Urinary bladder (tissue), 4 donors: Measurements from ENCODE around the gene EEIG1. TPM values are rescaled to one million over a fixed set of nuclear protein-coding genes. Genes with fewer than 3 reads are reported as not detected.

Experiments
- DNase-seq: peaks from one replicate; pipeline ENCODE4 v3.0.0-alpha.2; 2015; ENCODE audit errors: extremely low spot score
- H3K27ac ChIP-seq: one replicate; pipeline ENCODE4 v1.5.1; 2013; ENCODE audit warnings: low read depth, mild to moderate bottlenecking, moderate library complexity
- H3K36me3 ChIP-seq: one replicate; pipeline ENCODE4 v1.6.1; 2013; ENCODE audit warnings: mild to moderate bottlenecking, moderate library complexity; ENCODE audit not compliant: insufficient read depth
- H3K4me1 ChIP-seq: one replicate; pipeline ENCODE4 v1.6.1; 2013; ENCODE audit warnings: mild to moderate bottlenecking, moderate library complexity; ENCODE audit not compliant: insufficient read depth
- H3K4me3 ChIP-seq: one replicate; pipeline ENCODE4 v1.5.1; 2013; ENCODE audit warnings: low read depth, low read length
- WGBS: extraction: QIAGEN DNeasy Blood & Tissue Kit; methylation state at CpG from one replicate; pipeline ENCODE4 v1.1.7; 2013; 5-methylcytosine and 5-hydroxymethylcytosine counted together
- polyA plus RNA-seq: library from polyadenylated mRNA; stranded (reverse); fragments of 200-250 nt; gene quantifications from one replicate; pipeline ENCODE4 v1.2.3, GENCODE V29; 2013
- total RNA-seq: library from RNA; depleted of rRNA; stranded (reverse); fragments of >200 nt; gene quantifications from one replicate; pipeline ENCODE4 v1.2.3, GENCODE V29; 2014
- donor health status: healthy with polysubstance abuse.
- donor health status: healthy.

The EEIG1 gene
- total and polyA plus RNA-seq, 2 donors, result 30.4 to 67.1 TPM

- Histone ChIP-seq H3K4me1 (no peaks in the 10 kb centered on the region), H3K27ac (peak overlapping the region; percentile 44), H3K4me3 (no peak overlapping the region), H3K36me3 (no peaks in the 10 kb centered on the region)
- 48% methylated on average over 8 of the region's 8 CpGs for WGBS
- no peak for DNase-seq
These were observed 14.2 kb downstream of the EEIG1 start for GRCh38 chr9:127966416-127967150.

GRCh38 chr9:127965953-127966352, 14.8 kb downstream of the EEIG1 start:
- no peak overlapping the region for H3K4me3 ChIP-seq
- 28% methylated on average over 6 of the region's 6 CpGs for WGBS

DNA sequence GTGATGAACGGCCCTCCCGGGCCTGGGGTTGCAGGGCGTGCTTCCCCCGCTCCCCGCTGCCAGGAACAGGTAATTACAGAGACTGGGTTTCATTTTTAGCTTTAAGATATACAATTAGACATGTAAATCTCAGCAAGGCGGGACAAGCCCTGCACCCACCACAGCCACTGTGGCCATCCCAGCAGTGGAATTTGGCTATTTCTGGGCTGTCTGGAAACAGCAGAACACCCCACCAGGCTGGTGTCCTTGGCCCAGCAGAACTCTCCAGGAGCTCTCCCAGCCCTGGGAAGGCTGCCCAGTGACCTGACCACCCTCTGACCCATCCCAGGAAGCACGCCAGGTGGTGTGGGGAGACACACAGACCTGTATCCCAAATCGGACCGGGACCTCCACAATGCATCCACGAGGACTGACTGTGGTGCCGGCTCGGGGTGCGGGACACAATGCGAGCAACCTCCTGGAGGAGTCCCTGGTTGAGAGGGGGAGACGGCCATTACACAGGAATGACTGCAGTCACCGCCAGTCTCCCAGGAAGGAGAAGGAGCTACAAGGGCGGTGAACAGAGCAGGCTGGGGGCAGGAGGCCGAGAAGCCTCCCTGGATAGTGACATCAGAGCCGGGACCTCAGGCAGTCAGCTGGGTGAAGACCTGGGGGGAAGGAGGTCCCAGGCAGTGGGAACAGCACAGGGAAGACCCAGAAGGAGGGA, 17.3 kb downstream of the EEIG1 start:
- Histone ChIP-seq H3K4me3 (no peak overlapping the region), H3K4me1 (no peaks in the 10 kb centered on the region), H3K36me3 (no peaks in the 10 kb centered on the region), H3K27ac (peak overlapping the region; percentile 28)
- no peak for DNase-seq
- 39% methylated on average over 19 of the region's 19 CpGs for WGBS

More at GRCh38 chr9:127965953-127966352, 14.8 kb downstream of the EEIG1 start:
- H3K4me1 ChIP-seq, result no peaks in the 10 kb centered on the region
- H3K36me3 ChIP-seq, result no peaks in the 10 kb centered on the region
- H3K27ac ChIP-seq, result peak overlapping the region; percentile 85
- DNase-seq, result no peak

- Histone ChIP-seq H3K4me3 (no peak overlapping the region), H3K36me3 (no peaks in the 10 kb centered on the region), H3K4me1 (no peaks in the 10 kb centered on the region), H3K27ac (no peak overlapping the region)
- DNase-seq, result no peak
- 33% methylated on average over 3 of the region's 3 CpGs for WGBS
These were observed 17.8 kb downstream of the EEIG1 start for GRCh38 chr9:127963041-127963358.

- no peak overlapping the region for H3K4me3 ChIP-seq
- H3K36me3 ChIP-seq, result no peaks in the 10 kb centered on the region
- no peaks in the 10 kb centered on the region for H3K4me1 ChIP-seq
- H3K27ac ChIP-seq, result no peak overlapping the region
- WGBS, result 68% methylated on average over 3 of the region's 3 CpGs
- no peak for DNase-seq
These were observed 18.5 kb downstream of the EEIG1 start for GRCh38 chr9:127962278-127962677.

DNA sequence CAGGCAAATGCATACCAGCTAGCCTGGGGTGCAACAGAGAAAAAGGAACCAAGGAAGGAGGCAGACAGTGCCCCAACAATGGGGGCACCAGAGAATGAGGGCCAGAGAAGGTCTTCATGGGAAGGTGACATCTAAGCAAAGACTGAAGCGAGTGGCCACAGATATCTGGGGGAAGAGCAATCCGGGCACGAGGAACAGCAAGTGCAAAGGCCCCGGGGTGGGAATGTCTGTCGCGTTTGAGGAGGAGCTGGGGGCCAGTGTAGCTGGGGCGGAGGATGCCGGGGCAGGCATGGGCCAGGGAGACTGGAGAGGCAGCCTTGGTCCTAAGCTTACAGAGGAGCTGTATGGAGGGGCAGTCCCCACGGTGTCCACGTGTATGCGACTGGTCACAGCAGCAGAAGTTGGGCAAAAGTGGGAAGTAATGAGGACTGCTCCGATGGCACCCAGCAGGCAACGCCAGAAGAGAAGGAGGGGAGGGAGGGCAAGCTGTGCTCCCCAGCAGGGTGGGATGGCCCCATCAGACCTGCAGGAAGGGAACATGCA, 19.1 kb downstream of the EEIG1 start:
- Histone ChIP-seq H3K4me1 (no peaks in the 10 kb centered on the region), H3K27ac (no peak overlapping the region), H3K4me3 (no peak overlapping the region), H3K36me3 (no peaks in the 10 kb centered on the region)
- 91% methylated on average over 13 of the region's 13 CpGs for WGBS
- no peak for DNase-seq

DNA sequence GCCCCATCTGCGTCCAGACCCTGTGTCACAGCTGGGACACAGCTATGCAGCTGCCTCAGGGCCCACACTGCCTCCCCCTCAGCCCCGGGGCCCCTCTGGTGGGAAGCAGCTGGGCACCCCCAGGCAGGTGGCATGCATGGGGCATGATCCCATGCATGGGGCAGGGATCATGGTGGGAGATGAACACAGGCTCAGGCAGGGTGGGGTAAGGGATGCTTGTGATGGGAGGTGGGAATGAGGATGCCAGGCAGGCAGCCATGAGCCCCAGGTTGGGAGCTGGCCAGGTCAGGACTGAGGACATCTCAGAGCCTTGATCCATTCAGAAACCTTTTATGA, 19.7 kb downstream of the EEIG1 start:
- H3K27ac ChIP-seq, result no peak overlapping the region
- no peaks in the 10 kb centered on the region for H3K4me1 ChIP-seq
- no peak overlapping the region for H3K4me3 ChIP-seq
- no peaks in the 10 kb centered on the region for H3K36me3 ChIP-seq
- WGBS, result 85% methylated on average over 2 of the region's 2 CpGs
- DNase-seq, result no peak

DNA sequence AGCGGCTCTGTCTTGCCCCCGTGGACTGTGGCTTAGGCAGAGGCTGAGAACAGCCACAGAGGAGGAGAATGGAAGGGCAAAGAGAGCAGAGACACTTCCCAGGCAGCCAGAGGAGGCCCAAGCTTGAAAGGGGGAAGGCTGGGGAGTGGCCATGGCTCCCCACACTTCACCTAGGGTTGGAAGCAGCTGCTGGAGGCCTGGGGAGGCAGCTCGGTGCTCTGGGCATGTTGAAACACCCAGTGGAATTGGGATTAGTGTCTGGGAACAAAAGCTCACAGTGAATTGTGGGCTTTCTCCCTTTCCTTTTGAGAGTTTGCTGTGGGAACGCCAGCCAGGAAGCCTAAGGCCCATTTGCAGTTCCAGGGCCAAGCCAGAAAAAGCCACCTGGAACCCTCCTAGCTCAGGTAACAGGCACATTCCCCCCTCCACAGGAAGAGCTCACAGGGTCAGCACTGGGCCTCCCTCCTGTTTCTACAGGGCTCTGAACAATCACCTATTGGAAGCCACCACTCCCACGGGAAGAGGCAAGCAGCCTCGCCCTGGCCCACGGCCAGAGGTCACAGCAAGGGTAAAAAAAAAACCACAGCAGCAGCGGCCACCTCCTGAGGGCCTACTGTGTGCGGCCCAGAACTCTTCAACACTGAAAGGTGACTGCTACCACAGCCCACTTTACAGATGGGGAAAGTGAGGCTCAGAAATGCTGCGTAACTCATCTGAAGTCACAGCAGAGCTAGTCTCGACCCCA, 20.2 kb downstream of the EEIG1 start:
- WGBS, result 44% methylated on average over 11 of the region's 11 CpGs
- peaks cover 3% of the 10 kb centered on the region for H3K4me1 ChIP-seq
- H3K4me3 ChIP-seq, result no peak overlapping the region
- no peak for DNase-seq
- H3K27ac ChIP-seq, result peak overlapping the region; percentile 12
- H3K36me3 ChIP-seq, result no peaks in the 10 kb centered on the region

DNA sequence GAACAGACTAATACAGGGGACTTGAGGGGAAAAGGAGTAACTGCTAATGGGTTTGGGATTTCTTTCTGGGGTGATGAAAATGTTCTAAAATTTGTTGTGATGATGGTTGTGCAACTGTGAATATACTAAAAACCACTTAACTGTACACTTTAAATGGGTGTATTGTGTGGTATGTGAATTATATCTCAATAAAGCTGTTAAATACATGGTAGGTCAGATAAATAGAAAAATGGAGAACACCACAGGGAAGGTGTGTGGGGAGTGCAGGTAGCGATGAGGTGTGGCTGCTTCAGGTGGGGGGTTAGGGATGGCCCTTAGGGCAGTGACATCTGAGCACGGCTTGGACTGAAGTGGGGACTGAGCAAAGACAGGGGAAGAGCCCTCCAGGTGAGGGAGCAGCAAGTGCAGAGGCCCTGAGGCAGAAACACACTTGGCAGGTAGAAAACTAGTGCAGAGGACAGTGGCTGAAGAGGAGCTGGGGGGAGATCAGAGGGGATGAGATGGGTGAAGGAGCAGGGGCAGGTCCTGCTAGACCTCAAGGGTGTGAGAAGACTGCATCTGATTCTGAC, 20.9 kb downstream of the EEIG1 start:
- Histone ChIP-seq H3K4me1 (peaks cover 7% of the 10 kb centered on the region), H3K4me3 (no peak overlapping the region), H3K36me3 (no peaks in the 10 kb centered on the region), H3K27ac (peak overlapping the region; percentile 24)
- DNase-seq, result no peak
- WGBS, result 82% methylated on average over 2 of the region's 2 CpGs

- H3K27ac ChIP-seq, result no peak overlapping the region
- H3K36me3 ChIP-seq, result no peaks in the 10 kb centered on the region
- 88% methylated on average over 4 of the region's 4 CpGs for WGBS
These were observed 21.4 kb downstream of the EEIG1 start for GRCh38 chr9:127959398-127959797.

GRCh38 chr9:127958728-127959127, 22.1 kb downstream of the EEIG1 start:
- no peak for DNase-seq
- no peak overlapping the region for H3K27ac ChIP-seq
- WGBS, result 97% methylated on average over 1 of the region's 1 CpG
- no peaks in the 10 kb centered on the region for H3K36me3 ChIP-seq
- peaks cover 7% of the 10 kb centered on the region for H3K4me1 ChIP-seq
- H3K4me3 ChIP-seq, result no peak overlapping the region

More at GRCh38 chr9:127959398-127959797, 21.4 kb downstream of the EEIG1 start:
- no peak for DNase-seq
- H3K4me3 ChIP-seq, result no peak overlapping the region
- peaks cover 7% of the 10 kb centered on the region for H3K4me1 ChIP-seq

GRCh38 chr9:127955294-127956015, 25.3 kb downstream of the EEIG1 start:
- H3K4me1 ChIP-seq, result peaks cover 7% of the 10 kb centered on the region
- H3K4me3 ChIP-seq, result no peak overlapping the region
- no peaks in the 10 kb centered on the region for H3K36me3 ChIP-seq
- H3K27ac ChIP-seq, result peak overlapping the region; percentile 35
- DNase-seq, result no peak
- WGBS, result 54% methylated on average over 12 of the region's 12 CpGs

GRCh38 chr9:127954831-127955293, 25.9 kb downstream of the EEIG1 start:
- Histone ChIP-seq H3K36me3 (no peaks in the 10 kb centered on the region), H3K27ac (peak overlapping the region; percentile 50), H3K4me3 (no peak overlapping the region), H3K4me1 (peaks cover 7% of the 10 kb centered on the region)
- WGBS, result 32% methylated on average over 13 of the region's 13 CpGs
- DNase-seq, result no peak
